DMS153 treated with DMSO at 0.1 percent for 48 hours (cell line): ENCODE measurements around the gene NHS.

Source experiments
- DNase-seq: peaks from one replicate; lab custom pipeline; 2025; ENCODE audit not compliant: unreplicated experiment; lab: John Stamatoyannopoulos, UW

NHS gene

DNA sequence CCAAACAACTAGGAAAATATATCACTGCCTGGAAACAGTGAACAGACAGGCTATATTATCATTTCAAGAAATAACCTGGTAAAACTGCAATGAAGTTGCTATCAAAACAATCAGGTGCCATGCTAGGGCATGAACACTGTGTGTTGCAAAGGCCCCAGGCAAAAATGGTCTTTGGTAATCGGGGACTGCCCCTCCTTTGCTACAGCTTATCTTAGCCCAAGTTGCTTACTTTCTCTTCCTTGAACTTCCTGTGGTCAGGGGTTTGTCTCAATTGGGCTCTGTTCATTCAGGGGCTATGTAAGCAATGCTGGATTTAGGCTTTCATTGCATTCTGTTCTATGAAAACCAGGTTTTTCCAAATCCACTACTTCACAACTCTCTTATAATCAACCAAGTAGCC, 392.7 kb downstream of the NHS start:
- no peak for DNase-seq

GRCh38 chrX:17768997-17769396, 394.0 kb downstream of the NHS start:
- no peak for DNase-seq

DNA sequence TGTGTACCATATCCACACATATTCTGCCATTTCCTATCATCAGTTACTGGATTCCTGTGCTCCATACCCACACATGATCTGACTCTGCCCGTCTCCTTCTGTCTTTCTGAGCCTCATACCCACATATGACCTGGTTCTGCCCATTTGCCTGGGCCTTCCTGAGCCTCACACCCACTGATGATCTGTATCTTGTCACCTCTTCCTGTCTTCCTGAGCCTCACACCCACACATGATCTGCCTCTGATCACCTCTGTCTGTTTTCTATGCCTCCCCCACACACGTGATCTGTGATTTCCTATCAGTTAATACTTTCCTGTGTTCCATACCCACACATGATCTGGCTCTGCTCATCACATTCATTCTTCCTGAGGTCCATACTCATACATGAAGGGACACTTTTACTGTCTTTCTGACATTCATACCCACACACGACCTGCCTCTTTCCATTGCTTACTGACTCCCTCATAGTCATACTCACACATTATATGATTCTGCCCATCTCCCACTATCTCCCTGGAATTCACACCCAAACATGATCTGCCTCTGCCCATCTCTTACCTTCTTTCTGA, 394.8 kb downstream of the NHS start:
- no peak for DNase-seq

GRCh38 chrX:17773221-17773876, 398.3 kb downstream of the NHS start:
- no peak for DNase-seq

DNA sequence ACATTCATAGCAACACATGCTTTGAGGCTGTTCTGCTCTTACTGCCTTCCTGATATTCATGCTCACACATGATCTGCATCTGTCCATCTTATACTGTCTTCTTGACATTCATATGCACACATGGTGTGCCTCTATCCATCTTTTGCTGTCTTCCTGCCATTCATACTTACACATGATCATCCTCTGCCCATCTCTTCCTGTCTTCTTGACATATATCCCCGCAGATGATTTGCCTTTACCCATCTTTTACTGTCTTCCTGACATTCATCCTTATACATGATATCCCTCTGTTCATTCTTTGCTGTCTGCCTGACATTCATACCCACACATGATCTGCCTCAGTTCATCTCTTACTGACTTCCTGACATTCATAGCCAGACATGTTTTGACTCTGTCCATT, 399.1 kb downstream of the NHS start:
- no peak for DNase-seq

DNA sequence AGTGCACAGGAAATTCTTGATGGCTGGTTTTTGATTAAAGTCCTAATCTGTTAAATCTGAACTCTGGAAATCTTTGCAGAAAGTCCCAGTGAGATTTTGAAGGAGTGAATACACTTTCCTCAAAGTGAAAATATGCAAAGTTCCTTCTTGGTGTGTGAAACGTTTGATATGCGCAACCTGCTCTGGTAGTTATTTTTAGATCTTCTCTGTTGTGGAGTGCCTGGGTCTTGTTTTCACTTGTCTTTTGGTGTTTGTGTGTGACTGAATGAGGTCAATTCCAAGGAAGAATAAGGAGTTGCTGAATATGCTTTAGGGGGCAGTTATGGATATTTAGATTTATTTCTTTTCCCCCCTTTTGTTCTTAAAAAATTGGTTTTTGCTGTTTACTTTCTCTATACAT, 404.0 kb downstream of the NHS start:
- no peak for DNase-seq

DNA sequence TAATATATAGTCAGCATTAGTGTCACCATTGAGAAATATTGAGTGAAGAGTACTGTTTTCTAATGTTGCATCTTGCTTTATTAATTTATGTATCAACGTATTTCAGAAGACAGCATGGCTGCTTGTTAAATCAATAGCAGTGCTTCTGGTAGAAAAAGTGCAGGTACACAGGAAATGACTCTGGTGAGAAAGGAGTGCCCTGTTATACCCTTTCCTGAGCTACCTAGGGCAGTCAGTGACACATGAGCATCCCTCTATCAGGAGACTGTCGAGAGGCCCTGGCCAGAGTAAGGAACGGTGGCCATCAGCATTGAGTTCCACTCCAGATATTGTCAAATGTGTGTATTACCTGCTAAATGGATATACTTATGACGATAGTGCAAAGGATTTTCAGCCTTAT, 404.4 kb downstream of the NHS start:
- DNase-seq: no peak
